ENCODE data around the gene BPTF. TPM values are rescaled to one million over a fixed set of nuclear protein-coding genes. Genes with fewer than 3 reads are reported as not detected.

BPTF gene
- polyA plus RNA-seq, 1 of the 3 experiments (the other 2 are of a cell fraction) = 61.4 TPM

DNA sequence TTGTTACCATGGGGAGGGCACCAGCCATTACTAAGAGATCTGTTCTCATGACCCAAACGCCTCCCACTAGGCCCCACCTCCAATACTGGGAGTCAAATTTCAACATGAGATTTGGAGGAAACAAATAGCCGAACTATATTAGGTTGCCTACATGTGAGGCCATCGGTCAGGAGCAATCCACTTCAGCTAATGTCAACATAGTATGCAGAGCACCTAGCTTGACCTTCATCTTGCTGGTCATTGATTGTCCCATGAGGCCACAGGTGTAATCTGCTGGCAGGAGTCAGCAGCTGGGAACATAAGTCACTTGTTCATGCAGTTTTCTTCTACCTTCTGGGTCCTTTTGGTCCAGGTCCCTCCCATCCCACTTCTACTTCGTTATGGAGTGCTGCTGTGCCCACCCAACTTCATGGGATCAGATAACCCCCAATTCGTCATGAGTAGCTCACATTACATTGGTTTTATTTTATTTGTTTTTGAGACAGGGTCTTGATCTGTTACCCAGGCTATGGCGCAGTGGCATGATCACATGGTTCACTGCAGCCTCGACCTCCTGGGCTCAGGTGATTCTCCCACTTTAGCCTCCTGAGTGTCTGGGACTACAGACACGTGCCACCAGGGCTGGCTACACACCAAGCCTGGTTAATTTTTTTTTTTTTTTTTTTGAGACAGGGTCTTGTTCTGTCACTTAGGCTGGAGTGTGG, 204.4 kb downstream of the BPTF start:
- H3K27ac ChIP-seq (ENCODE audit: low read depth in 2 of 2, low read length in 1 of 2) = no peak overlapping the region
- CTCF ChIA-PET = interaction anchor here (0.7 to 1.3 kb wide), 3 partner anchors 18 to 229 kb away, joined by 3 to 4 read pairs (median 3); no protein-coding TSS in a partner anchor

More for the DNA sequence above, 204.4 kb downstream of the BPTF start:
- peaks cover under 1 to 5% of the 10 kb centered on the region in 2 experiments; a peak in 3 of 4 replicates for H3K4me1 ChIP-seq (ENCODE audit: control insufficient read depth in 1 of 2, insufficient read depth in 2 of 2, low read depth in 1 of 2, low read length in 1 of 2)
- POLR2A ChIA-PET = no interaction called here
- H4K20me1 ChIP-seq (ENCODE audit: insufficient read depth) = no peaks in the 10 kb centered on the region
- 66% methylated on average over 8 of the region's 8 CpGs for WGBS (ENCODE audit: low lambda C conversion rate)
- no peak overlapping the region for H2AFZ ChIP-seq (ENCODE audit: low read depth)
- H3K4me2 ChIP-seq = no peak overlapping the region
- no peaks in the 10 kb centered on the region for H3K9me3 ChIP-seq
- H3K36me3 ChIP-seq (replicated peaks in 1 of 2; ENCODE audit: control insufficient read depth in 1 of 2, insufficient read depth in 2 of 2, low read length in 1 of 2) = no peaks in the 10 kb centered on the region
- no peaks in the 10 kb centered on the region for H3K9me2 ChIP-seq
- no peak for DNase-seq
- H3K4me3 ChIP-seq (ENCODE audit: low read depth in 2 of 2, low read length in 1 of 2) = no peak overlapping the region
- no peaks in the 10 kb centered on the region for H3F3A ChIP-seq (replicated peaks; ENCODE audit: insufficient read depth)
- H3K79me2 ChIP-seq (ENCODE audit: insufficient read depth) = no peaks in the 10 kb centered on the region
- H3K9ac ChIP-seq = no peak overlapping the region
- no peak for TF ChIP-seq CHD2 (IDR thresholded peaks at IDR 0.05; ENCODE audit: low read length, partially characterized antibody)
- TF ChIP-seq RCOR1 (IDR thresholded peaks at IDR 0.05; ENCODE audit: low read length) = no peak
- TF ChIP-seq, protein P1, sequence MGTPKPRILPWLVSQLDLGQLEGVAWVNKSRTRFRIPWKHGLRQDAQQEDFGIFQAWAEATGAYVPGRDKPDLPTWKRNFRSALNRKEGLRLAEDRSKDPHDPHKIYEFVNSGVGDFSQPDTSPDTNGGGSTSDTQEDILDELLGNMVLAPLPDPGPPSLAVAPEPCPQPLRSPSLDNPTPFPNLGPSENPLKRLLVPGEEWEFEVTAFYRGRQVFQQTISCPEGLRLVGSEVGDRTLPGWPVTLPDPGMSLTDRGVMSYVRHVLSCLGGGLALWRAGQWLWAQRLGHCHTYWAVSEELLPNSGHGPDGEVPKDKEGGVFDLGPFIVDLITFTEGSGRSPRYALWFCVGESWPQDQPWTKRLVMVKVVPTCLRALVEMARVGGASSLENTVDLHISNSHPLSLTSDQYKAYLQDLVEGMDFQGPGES (IDR thresholded peaks at IDR 0.05; ENCODE audit: low read depth, low read length) = no peak
- H3K27me3 ChIP-seq (ENCODE audit: insufficient read depth) = no peaks in the 10 kb centered on the region

Small RNAs within 50 kb of the gene (small RNA-seq; reads per million reads assigned to genes)
- 0 reads per million in 7 experiments for gene RN7SL622P

Other genes with a start within 250 kb of the BPTF start
- gene NOL11, start 107.6 kb upstream of the BPTF start, polyA plus RNA-seq (2012; rRNA removed) = 27.0 and 36.2 TPM in 2 replicates
- 21.2 and 22.9 TPM in 2 replicates for gene C17orf58, start 171.0 kb downstream of the BPTF start, polyA plus RNA-seq (2012; rRNA removed)
- 122 and 139 TPM in 2 replicates for gene KPNA2, start 210.2 kb downstream of the BPTF start, polyA plus RNA-seq (2012; rRNA removed)

Data from SK-N-SH (cell line).